Endothelial cell of umbilical vein (primary cell): ENCODE data around the gene POR. TPM values are rescaled to one million over a fixed set of nuclear protein-coding genes. Genes with fewer than 3 reads are reported as not detected.

Source experiments
- BruUV-seq: library from RNA; stranded (reverse); fragments of 400-500 nt; replicated peaks from 2 replicates; lab custom pipeline; 2021; lab: Mats Ljungman, UMichigan
- CTCF ChIA-PET: fragments of 300-600, 350-600 bp; sonication (Branson Sonifier 250); formaldehyde crosslinking; loops from one replicate; lab custom pipeline; 2021; ENCODE audit warnings: antibody characterized with exemption, inconsistent platforms; lab: Charles Lee
- POLR2A ChIA-PET: fragments of 300-600, 350-600 bp; sonication (Branson Sonifier 250); formaldehyde crosslinking; loops from one replicate; lab custom pipeline; 2021; ENCODE audit warnings: antibody characterized with exemption, inconsistent platforms; lab: Charles Lee
- DNase-seq: peaks from one replicate; pipeline ENCODE4 v3.0.0-alpha.2; 2011; ENCODE audit warnings: low read depth, low spot score
- FAIRE-seq: peaks from 2 replicates; lab custom pipeline; 2011; peaks lifted over from hg19 to GRCh38; lab: Jason Lieb, UNC
- H2AFZ ChIP-seq: 2 replicates; pipeline ENCODE4 v1.6.0; 2012; ENCODE audit warnings: low read depth, low read length, control low read depth, inconsistent platforms
- H3K27ac ChIP-seq: 2 replicates; pipeline ENCODE4 v1.5.1; 2011; ENCODE audit warnings: low read depth, mild to moderate bottlenecking, control low read depth, low read length, moderate library complexity; ENCODE audit not compliant: insufficient read depth
- H3K27me3 ChIP-seq, 2 experiments: 2 replicates each; pipeline versions ENCODE4 v1.6.0 to v1.6.1; 2011; ENCODE audit warnings: low read length in 2 of 2, mixed read lengths in 1 of 2; ENCODE audit not compliant: control insufficient read depth in 2 of 2, insufficient read depth in 2 of 2
- H3K36me3 ChIP-seq, 2 experiments: 2 replicates in 1 of 2; 3 replicates in 1 of 2; pipeline ENCODE4 v1.5.1; 2011; ENCODE audit warnings: low read length in 2 of 2, mild to moderate bottlenecking in 1 of 2, moderate library complexity in 1 of 2; ENCODE audit not compliant: control insufficient read depth in 2 of 2, insufficient read depth in 2 of 2; ENCODE audit errors: extremely low read depth in 1 of 2
- H3K4me1 ChIP-seq: 3 replicates; pipeline ENCODE4 v1.5.1; 2011; ENCODE audit warnings: mild to moderate bottlenecking, low read length; ENCODE audit not compliant: control insufficient read depth, insufficient read depth; ENCODE audit errors: extremely low read depth
- H3K4me2 ChIP-seq: 2 replicates; pipeline ENCODE4 v1.6.1; 2011; ENCODE audit warnings: low read length, control low read depth, mixed read lengths; ENCODE audit not compliant: insufficient read depth
- H3K4me3 ChIP-seq, 3 experiments: fragments of 200-600 bp in 1 of 3; sonication (generic), shearing (Covaris generic) in 1 of 3; replicated peaks in 1 of 3; 2 replicates each; pipeline ENCODE4 v1.5.1; 2011 to 2016; ENCODE audit warnings: control low read depth in 3 of 3, low read length in 3 of 3, mild to moderate bottlenecking in 2 of 3, inconsistent platforms in 1 of 3, low read depth in 1 of 3, moderate library complexity in 1 of 3; ENCODE audit not compliant: insufficient read depth in 1 of 3
- H3K79me2 ChIP-seq: 2 replicates; pipeline ENCODE4 v1.6.0; 2012; ENCODE audit warnings: low read length, inconsistent platforms; ENCODE audit not compliant: control insufficient read depth, insufficient read depth
- H3K9ac ChIP-seq: replicated peaks from 2 replicates; pipeline ENCODE3; 2011; ENCODE audit warnings: low read length, control low read depth; ENCODE audit not compliant: insufficient read depth; ENCODE audit errors: extremely low read depth
- H3K9me1 ChIP-seq: replicated peaks from 3 replicates; pipeline ENCODE4 v1.6.0; 2011; ENCODE audit warnings: mild to moderate bottlenecking, low read length; ENCODE audit not compliant: control insufficient read depth, insufficient read depth; ENCODE audit errors: extremely low read depth
- H3K9me3 ChIP-seq: replicated peaks from 2 replicates; pipeline ENCODE4 v1.5.1; 2012; ENCODE audit warnings: low read length, inconsistent platforms; ENCODE audit not compliant: control insufficient read depth, insufficient read depth
- H4K20me1 ChIP-seq: replicated peaks from 2 replicates; pipeline ENCODE3; 2011; ENCODE audit warnings: mild to moderate bottlenecking, low read length; ENCODE audit not compliant: control insufficient read depth, insufficient read depth; ENCODE audit errors: extremely low read depth
- EZH2 ChIP-seq: IDR thresholded peaks from 2 replicates; pipeline ENCODE4 v1.6.1; 2012; ENCODE audit warnings: borderline replicate concordance, low read depth, mild to moderate bottlenecking, moderate library complexity, low read length, inconsistent platforms; ENCODE audit not compliant: severe bottlenecking
- FOS ChIP-seq: IDR thresholded peaks from 2 replicates; pipeline ENCODE4 v1.6.1; 2011; ENCODE audit warnings: mild to moderate bottlenecking, low read length, moderate library complexity, borderline replicate concordance; ENCODE audit not compliant: insufficient read depth
- JUN ChIP-seq: IDR thresholded peaks from 2 replicates; pipeline ENCODE4 v1.6.1; 2011; ENCODE audit warnings: borderline replicate concordance, low read depth; ENCODE audit not compliant: insufficient read length, insufficient read depth
- MYC ChIP-seq: IDR thresholded peaks from one replicate; pipeline ENCODE4 v1.6.1; 2011; ENCODE audit warnings: mild to moderate bottlenecking, low read depth, low read length
- POLR2A ChIP-seq: IDR thresholded peaks from 2 replicates; pipeline ENCODE4 v1.6.1; 2012; ENCODE audit warnings: low read depth, mild to moderate bottlenecking, control low read depth, low read length
- POLR2AphosphoS5 ChIP-seq: IDR thresholded peaks from 2 replicates; pipeline ENCODE4 v1.6.1; 2012; ENCODE audit warnings: low read depth, mild to moderate bottlenecking, control low read depth, low read length, moderate library complexity; ENCODE audit not compliant: insufficient read depth
- dilution Hi-C: fragments of 300-500 bp; cut with MboI; formaldehyde crosslinking; loops from one replicate; pipeline ENCODE4 v1.15.0; 2019; ENCODE audit warnings: low sequenced_read_pairs; ENCODE audit not compliant: extremely low pct_ligation_motif_present
- intact Hi-C: fragments of 100-400 bp; cut with micrococcal nuclease; formaldehyde crosslinking; loops from one replicate; pipeline ENCODE4 v1.10.0; 2022
- polyA plus RNA-seq, 4 experiments: library from polyadenylated mRNA; depleted of rRNA in 3 of 4; stranded (reverse) in 3 of 4; unstranded in 1 of 4; fragments of >200 nt; gene quantifications; 2 replicates each; pipeline versions ENCODE4 v1.2.1 to v1.2.3, GENCODE V29; 2011 to 2012; ENCODE audit warnings: missing spikeins in 1 of 4
- total RNA-seq: library from RNA; stranded (reverse); gene quantifications from 2 replicates; pipeline ENCODE4 v1.2.3, GENCODE V29; 2021
- TF ChIP-seq, protein P1 (sequence below): IDR thresholded peaks from 2 replicates; pipeline ENCODE4 v1.6.1; 2011; ENCODE audit not compliant: insufficient read depth, insufficient read length
- TF ChIP-seq, protein P2 (sequence below), 2 donors: IDR thresholded peaks; 1 replicate in 1 of 2; 2 replicates in 1 of 2; pipeline ENCODE4 v1.5.1; 2011; ENCODE audit warnings: low read length in 2 of 2, mild to moderate bottlenecking in 2 of 2, moderate library complexity in 2 of 2, control low read depth in 1 of 2, inconsistent platforms in 1 of 2, low read depth in 1 of 2; ENCODE audit not compliant: insufficient read depth in 1 of 2; ENCODE audit errors: extremely low read depth in 1 of 2

POR gene
- total and polyA plus RNA-seq, 2 donors (not counting 3 experiments of a cell fraction or from before 2014, with no cell fraction given), result 59.5 to 73.6 TPM

DNA sequence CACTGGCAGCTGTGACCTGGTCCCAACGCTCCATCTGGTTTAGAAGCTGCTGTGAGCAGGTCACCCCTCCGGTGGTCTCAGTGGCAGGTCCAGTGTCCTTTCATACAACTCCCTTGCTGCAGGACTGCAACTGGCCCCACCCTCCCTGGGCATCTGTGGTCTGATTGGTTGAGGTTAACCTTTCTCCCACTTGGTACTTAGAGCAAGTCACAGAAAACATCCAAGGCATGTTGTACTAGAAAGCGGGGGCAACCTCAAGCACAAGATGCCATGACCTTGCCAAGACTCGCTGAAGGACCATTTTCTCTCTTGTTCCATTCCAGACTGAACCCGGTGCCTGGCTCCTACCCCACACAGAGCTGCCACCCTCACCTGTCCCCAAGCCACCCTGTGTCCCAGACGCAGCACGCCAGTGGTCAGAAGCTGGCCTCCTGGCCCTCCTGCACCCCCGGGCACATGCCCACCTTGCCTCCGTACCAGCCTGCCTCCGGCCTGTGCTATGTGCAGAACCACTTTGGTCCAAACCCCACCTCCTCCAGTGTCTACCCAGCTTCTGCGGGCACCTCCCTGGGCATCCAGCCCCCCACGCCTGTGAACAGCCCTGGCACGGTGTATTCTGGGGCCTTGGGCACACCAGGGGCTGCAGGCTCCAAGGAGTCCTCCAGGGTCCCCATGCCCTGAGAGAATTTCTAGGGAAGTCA is 27.1 kb upstream of the POR start:
- dilution Hi-C loops, result no loop called here
- DNase-seq (no peak), FAIRE-seq (no peak)
- Histone ChIP-seq H3K9ac (no peak overlapping the region), H2AFZ (no peak overlapping the region), H3K4me3 (no peak overlapping the region), H3K4me2 (no peak overlapping the region), H3K79me2 (no peaks in the 10 kb centered on the region), H3K27ac (no peak overlapping the region), H3K4me1 (no peaks in the 10 kb centered on the region), H3K9me3 (no peaks in the 10 kb centered on the region), H3K27me3 (no peaks in the 10 kb centered on the region), H3K36me3 (peaks cover 2 to 38% of the 10 kb centered on the region in 2 experiments), H3K9me1 (no peaks in the 10 kb centered on the region), H4K20me1 (no peaks in the 10 kb centered on the region)
- CTCF ChIA-PET, result interaction anchor here (1.3 kb wide), 1 partner anchor 132 kb away, joined by 4 read pairs; no protein-coding TSS in a partner anchor
- no TSS peak for BruUV-seq
- TF ChIP-seq, protein P1, sequence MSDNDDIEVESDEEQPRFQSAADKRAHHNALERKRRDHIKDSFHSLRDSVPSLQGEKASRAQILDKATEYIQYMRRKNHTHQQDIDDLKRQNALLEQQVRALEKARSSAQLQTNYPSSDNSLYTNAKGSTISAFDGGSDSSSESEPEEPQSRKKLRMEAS, result no peak
- TF ChIP-seq EZH2, result no peak
- POLR2A ChIA-PET, result no interaction called here
- intact Hi-C loops, result no loop called here

DNA sequence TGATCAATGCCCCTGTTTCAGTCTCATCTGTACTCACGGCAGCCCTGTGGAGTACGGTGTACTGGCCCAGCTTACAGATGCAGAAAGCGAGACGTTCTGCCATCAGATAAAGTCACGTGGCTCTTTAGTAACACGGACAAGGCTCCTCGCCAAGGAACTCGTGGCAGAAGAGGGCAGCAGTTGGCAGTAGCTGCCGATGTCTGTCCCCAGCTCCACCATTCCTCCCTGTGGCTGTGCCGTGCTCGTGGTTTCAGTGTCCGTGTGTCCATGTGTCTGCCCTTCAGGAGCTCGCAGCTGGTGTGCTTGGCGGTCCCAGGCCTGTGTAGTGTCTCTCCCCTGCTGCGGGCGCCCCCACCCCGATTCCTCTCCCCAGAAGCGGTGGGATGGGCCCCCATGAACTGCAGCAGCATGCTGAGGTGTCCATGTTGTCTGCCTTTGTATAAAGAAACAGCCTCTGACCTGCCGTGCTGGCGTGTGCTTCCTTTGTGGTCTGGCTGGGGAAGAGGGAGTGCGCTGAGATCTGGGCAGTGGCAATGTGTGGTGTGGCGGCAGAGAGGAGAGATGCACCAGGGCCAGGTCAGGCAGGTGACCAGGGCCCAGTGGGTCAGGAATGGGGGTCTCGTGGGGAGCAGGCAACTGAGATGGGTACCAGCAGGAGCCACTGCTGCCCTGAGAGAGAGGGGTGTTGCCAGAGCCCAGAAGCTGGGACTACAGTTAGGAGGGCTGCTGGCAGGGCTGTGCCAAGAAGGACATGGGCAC is 26.3 kb upstream of the POR start:
- H3K4me3 ChIP-seq, result no peak overlapping the region
- no peak overlapping the region for H2AFZ ChIP-seq
- POLR2A ChIA-PET, result no interaction called here
- FAIRE-seq (no peak), DNase-seq (no peak)
- no peak overlapping the region for H3K27ac ChIP-seq
- no peaks in the 10 kb centered on the region for H3K9me3 ChIP-seq
- no peak overlapping the region for H3K9ac ChIP-seq
- CTCF ChIA-PET, result interaction anchor here (1.3 kb wide), 1 partner anchor 131 kb away, joined by 4 read pairs; no protein-coding TSS in a partner anchor
- no peaks in the 10 kb centered on the region for H3K79me2 ChIP-seq
- no peaks in the 10 kb centered on the region for H4K20me1 ChIP-seq
- no peaks in the 10 kb centered on the region for H3K27me3 ChIP-seq
- H3K36me3 ChIP-seq, result peaks cover 2 to 32% of the 10 kb centered on the region in 2 experiments
- intact Hi-C loops (no loop called here), dilution Hi-C loops (no loop called here)
- no peak overlapping the region for H3K4me2 ChIP-seq
- no peaks in the 10 kb centered on the region for H3K9me1 ChIP-seq
- TF ChIP-seq EZH2 (no peak), FOS (no peak), POLR2AphosphoS5 (no peak), JUN (no peak), MYC (no peak), POLR2A (no peak)
- TF ChIP-seq, protein P2, sequence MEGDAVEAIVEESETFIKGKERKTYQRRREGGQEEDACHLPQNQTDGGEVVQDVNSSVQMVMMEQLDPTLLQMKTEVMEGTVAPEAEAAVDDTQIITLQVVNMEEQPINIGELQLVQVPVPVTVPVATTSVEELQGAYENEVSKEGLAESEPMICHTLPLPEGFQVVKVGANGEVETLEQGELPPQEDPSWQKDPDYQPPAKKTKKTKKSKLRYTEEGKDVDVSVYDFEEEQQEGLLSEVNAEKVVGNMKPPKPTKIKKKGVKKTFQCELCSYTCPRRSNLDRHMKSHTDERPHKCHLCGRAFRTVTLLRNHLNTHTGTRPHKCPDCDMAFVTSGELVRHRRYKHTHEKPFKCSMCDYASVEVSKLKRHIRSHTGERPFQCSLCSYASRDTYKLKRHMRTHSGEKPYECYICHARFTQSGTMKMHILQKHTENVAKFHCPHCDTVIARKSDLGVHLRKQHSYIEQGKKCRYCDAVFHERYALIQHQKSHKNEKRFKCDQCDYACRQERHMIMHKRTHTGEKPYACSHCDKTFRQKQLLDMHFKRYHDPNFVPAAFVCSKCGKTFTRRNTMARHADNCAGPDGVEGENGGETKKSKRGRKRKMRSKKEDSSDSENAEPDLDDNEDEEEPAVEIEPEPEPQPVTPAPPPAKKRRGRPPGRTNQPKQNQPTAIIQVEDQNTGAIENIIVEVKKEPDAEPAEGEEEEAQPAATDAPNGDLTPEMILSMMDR (IDR thresholded peaks at IDR 0.05; ENCODE audit: extremely low read depth in 1 of 2, insufficient read depth in 1 of 2, low read depth in 1 of 2, low read length in 2 of 2), result no peak
- no peaks in the 10 kb centered on the region for H3K4me1 ChIP-seq
- TSS peak; percentile 53 for BruUV-seq
